Endothelial cell (in vitro differentiated cells): Measurements from ENCODE around the gene ADD2. TPM values are rescaled to one million over a fixed set of nuclear protein-coding genes. Genes with fewer than 3 reads are reported as not detected.

Experiments
- DNase-seq: peaks from one replicate; pipeline ENCODE4 v3.0.0; 2021; ENCODE audit warnings: low spot score
- H3K27ac Mint-ChIP-seq: one replicate; pipeline ENCODE4 v1.8.0; 2021; ENCODE audit warnings: mixed read lengths, inconsistent platforms; ENCODE audit not compliant: unreplicated experiment
- H3K27me3 Mint-ChIP-seq: one replicate; pipeline ENCODE4 v1.8.0; 2021; ENCODE audit warnings: mild to moderate bottlenecking, moderate library complexity, mixed read lengths, inconsistent platforms; ENCODE audit not compliant: unreplicated experiment
- H3K36me3 Mint-ChIP-seq: one replicate; pipeline ENCODE4 v1.8.0; 2021; ENCODE audit warnings: mild to moderate bottlenecking, low read depth, mixed read lengths, inconsistent platforms; ENCODE audit not compliant: unreplicated experiment
- H3K4me1 Mint-ChIP-seq: one replicate; pipeline ENCODE4 v1.8.0; 2021; ENCODE audit warnings: mild to moderate bottlenecking, mixed read lengths, inconsistent platforms; ENCODE audit not compliant: unreplicated experiment
- H3K4me3 Mint-ChIP-seq: one replicate; pipeline ENCODE4 v1.8.0; 2021; ENCODE audit warnings: mild to moderate bottlenecking, mixed read lengths, inconsistent platforms; ENCODE audit not compliant: unreplicated experiment
- H3K9me3 Mint-ChIP-seq: one replicate; pipeline ENCODE4 v1.8.0; 2021; ENCODE audit warnings: mixed read lengths, inconsistent platforms; ENCODE audit not compliant: unreplicated experiment
- CTCF ChIP-seq: fragments of 200-600 bp; sonication (generic); IDR thresholded peaks from one replicate; pipeline ENCODE4 v1.5.0; 2021; ENCODE audit warnings: antibody characterized with exemption; ENCODE audit not compliant: unreplicated experiment
- total RNA-seq: library from RNA; stranded (reverse); fragmentation: NEBNext Ultra II Directional; extraction: Animal tissue kit (Norgen Biotek cat#: 25700); gene quantifications from one replicate; pipeline ENCODE4 v1.2.1, GENCODE V29; 2021; ENCODE audit not compliant: unreplicated experiment

Gene ADD2
- total RNA-seq, 1 donor from 2014 or later: 54.0 TPM

- peaks cover 7% of the 10 kb centered on the region for H3K27me3 Mint-ChIP-seq
- H3K36me3 Mint-ChIP-seq: peaks cover 22% of the 10 kb centered on the region
- H3K4me3 Mint-ChIP-seq: no peak overlapping the region
- H3K4me1 Mint-ChIP-seq: no peaks in the 10 kb centered on the region
- no peak for TF ChIP-seq CTCF
- no peaks in the 10 kb centered on the region for H3K9me3 Mint-ChIP-seq
- DNase-seq: no peak
- no peak overlapping the region for H3K27ac Mint-ChIP-seq
Observed at GRCh38 chr2:70697603-70698383, 70.2 kb downstream of the ADD2 start.

- no peak for TF ChIP-seq CTCF
- Mint-ChIP-seq H3K4me3 (no peak overlapping the region), H3K9me3 (no peaks in the 10 kb centered on the region), H3K27me3 (peaks cover 7% of the 10 kb centered on the region), H3K4me1 (no peaks in the 10 kb centered on the region), H3K27ac (no peak overlapping the region), H3K36me3 (peaks cover 28% of the 10 kb centered on the region)
- no peak for DNase-seq
Observed at GRCh38 chr2:70696142-70696541, 71.9 kb downstream of the ADD2 start.

- no peak for DNase-seq
- H3K4me1 Mint-ChIP-seq: peaks cover 3% of the 10 kb centered on the region
- H3K36me3 Mint-ChIP-seq: peaks cover 37% of the 10 kb centered on the region
- H3K27me3 Mint-ChIP-seq: peaks cover 10% of the 10 kb centered on the region
- H3K27ac Mint-ChIP-seq: no peak overlapping the region
- no peak for TF ChIP-seq CTCF
- H3K4me3 Mint-ChIP-seq: no peak overlapping the region
- no peaks in the 10 kb centered on the region for H3K9me3 Mint-ChIP-seq
Observed at GRCh38 chr2:70692256-70692655, 75.7 kb downstream of the ADD2 start.

- peaks cover 5% of the 10 kb centered on the region for H3K4me1 Mint-ChIP-seq
- no peaks in the 10 kb centered on the region for H3K9me3 Mint-ChIP-seq
- no peak for TF ChIP-seq CTCF
- no peak overlapping the region for H3K4me3 Mint-ChIP-seq
- no peak for DNase-seq
- H3K27me3 Mint-ChIP-seq: peaks cover 10% of the 10 kb centered on the region
- no peak overlapping the region for H3K27ac Mint-ChIP-seq
- peaks cover 37% of the 10 kb centered on the region for H3K36me3 Mint-ChIP-seq
Observed at GRCh38 chr2:70691497-70692140, 76.4 kb downstream of the ADD2 start.

- H3K4me3 Mint-ChIP-seq: no peak overlapping the region
Observed at GRCh38 chr2:70690846-70691245, 77.2 kb downstream of the ADD2 start.

More at GRCh38 chr2:70690846-70691245, 77.2 kb downstream of the ADD2 start:
- peaks cover 5% of the 10 kb centered on the region for H3K4me1 Mint-ChIP-seq
- H3K27me3 Mint-ChIP-seq: peaks cover 13% of the 10 kb centered on the region
- H3K9me3 Mint-ChIP-seq: no peaks in the 10 kb centered on the region
- H3K36me3 Mint-ChIP-seq: peaks cover 41% of the 10 kb centered on the region
- no peak for TF ChIP-seq CTCF
- DNase-seq: no peak
- no peak overlapping the region for H3K27ac Mint-ChIP-seq
